HepG2 (cell line): ENCODE results near the gene EIF4EBP3. TPM values are rescaled to one million over a fixed set of nuclear protein-coding genes. Genes with fewer than 3 reads are reported as not detected.

Source experiments
- DMAP1 ChIP-seq: IDR thresholded peaks from 2 replicates; pipeline ENCODE4 v1.6.1; 2016
- GTF2F1 ChIP-seq: fragments of 150-350 bp; IDR thresholded peaks from 2 replicates; pipeline ENCODE4 v1.6.1; 2014; ENCODE audit warnings: low read length
- MED13 ChIP-seq: sonication (generic); formaldehyde crosslinking; IDR thresholded peaks from 2 replicates; pipeline ENCODE4 v1.5.0; 2020; ENCODE audit warnings: missing genetic modification reagents
- MIER2 ChIP-seq: IDR thresholded peaks from 2 replicates; pipeline ENCODE4 v1.6.1; 2016; ENCODE audit warnings: missing biosample characterization, missing genetic modification reagents
- NCOA5 ChIP-seq: sonication (generic); formaldehyde crosslinking; IDR thresholded peaks from 2 replicates; pipeline ENCODE4 v1.4.0; 2020; ENCODE audit warnings: missing genetic modification reagents
- NFYC ChIP-seq: IDR thresholded peaks from 2 replicates; pipeline ENCODE4 v1.6.1; 2016; ENCODE audit warnings: missing genetic modification reagents, missing compliant biosample characterization
- NKX3-1 ChIP-seq: sonication (generic); formaldehyde crosslinking; IDR thresholded peaks from 2 replicates; pipeline ENCODE4 v1.5.0; 2020; ENCODE audit warnings: missing genetic modification reagents
- RFX5 ChIP-seq: IDR thresholded peaks from 2 replicates; pipeline ENCODE4 v1.6.1; 2011; ENCODE audit warnings: low read depth, low read length, improper control_type of control experiment
- SAFB2 ChIP-seq: sonication (generic); formaldehyde crosslinking; IDR thresholded peaks from 2 replicates; pipeline ENCODE4 v1.5.1; 2020; ENCODE audit warnings: missing genetic modification reagents, low read depth, mild to moderate bottlenecking, borderline replicate concordance
- ZNF121 ChIP-seq: sonication (generic); formaldehyde crosslinking; IDR thresholded peaks from 2 replicates; pipeline ENCODE4 v1.5.0; 2020; ENCODE audit warnings: mild to moderate bottlenecking, missing genetic modification reagents
- ZNF550 ChIP-seq: sonication (generic); formaldehyde crosslinking; IDR thresholded peaks from 2 replicates; pipeline ENCODE4 v1.4.0; 2020; ENCODE audit warnings: mild to moderate bottlenecking, missing genetic modification reagents, borderline replicate concordance
- ZNF564 ChIP-seq: sonication (generic); formaldehyde crosslinking; IDR thresholded peaks from 2 replicates; pipeline ENCODE4 v1.8.1; 2023; ENCODE audit warnings: mild to moderate bottlenecking, missing genetic modification reagents
- ZNF616 ChIP-seq: sonication (generic); formaldehyde crosslinking; IDR thresholded peaks from 2 replicates; pipeline ENCODE4 v1.5.0; 2020; ENCODE audit warnings: low read depth, mild to moderate bottlenecking, missing genetic modification reagents
- ZNF644 ChIP-seq: IDR thresholded peaks from 2 replicates; pipeline ENCODE4 v1.6.1; 2016; ENCODE audit warnings: low read depth
- ZNF772 ChIP-seq: sonication (generic); formaldehyde crosslinking; IDR thresholded peaks from 2 replicates; pipeline ENCODE4 v1.5.0; 2020; ENCODE audit warnings: mild to moderate bottlenecking, missing genetic modification reagents
- polyA plus RNA-seq, 8 experiments: library from polyadenylated mRNA; depleted of rRNA in 3 of 8; stranded (reverse) in 7 of 8; unstranded in 1 of 8; fragments of >200 nt; fragmentation: Illumina TruSeq in 4 of 8; extraction: Trizol in 4 of 8; gene quantifications; 2 replicates each; pipeline versions ENCODE4 v1.2.1 to v1.2.3, GENCODE V29; 2011 to 2016; ENCODE audit warnings: low read depth in 4 of 8, missing spikeins in 1 of 8, mixed read lengths in 1 of 8; ENCODE audit not compliant: insufficient read depth in 1 of 8
- total RNA-seq, 5 experiments: library from RNA; depleted of rRNA; stranded (reverse); fragments of >200 nt; fragmentation: Illumina TruSeq; extraction: Trizol; gene quantifications; 2 replicates each; pipeline ENCODE4 v1.2.3, GENCODE V29; 2016; ENCODE audit warnings: low read depth in 1 of 5
- TF ChIP-seq, protein P1 (sequence below): sonication (generic); formaldehyde crosslinking; IDR thresholded peaks from 2 replicates; pipeline ENCODE4 v1.5.0; 2020; ENCODE audit warnings: missing genetic modification reagents
- TF ChIP-seq, protein P2 (sequence below): sonication (generic); formaldehyde crosslinking; IDR thresholded peaks from 2 replicates; pipeline ENCODE4 v1.5.0; 2020; ENCODE audit warnings: mild to moderate bottlenecking, missing genetic modification reagents
- TF ChIP-seq, protein P3 (sequence below): sonication (generic); formaldehyde crosslinking; IDR thresholded peaks from 2 replicates; pipeline ENCODE4 v1.4.0; 2020; ENCODE audit warnings: missing genetic modification reagents, borderline replicate concordance
- TF ChIP-seq, protein P4 (sequence below): sonication (generic); formaldehyde crosslinking; IDR thresholded peaks from 2 replicates; pipeline ENCODE4 v1.5.1; 2020; ENCODE audit warnings: missing genetic modification reagents, mild to moderate bottlenecking, borderline replicate concordance
- TF ChIP-seq, protein P5 (sequence below): IDR thresholded peaks from 2 replicates; pipeline ENCODE4 v1.6.1; 2016; ENCODE audit warnings: mild to moderate bottlenecking, missing biosample characterization, missing genetic modification reagents

EIF4EBP3 gene
- total and polyA plus RNA-seq, 2 of the 13 experiments (the other 11 are each of a cell fraction or from before 2014, with no cell fraction given) = 0.61 to 1.7 TPM

DNA sequence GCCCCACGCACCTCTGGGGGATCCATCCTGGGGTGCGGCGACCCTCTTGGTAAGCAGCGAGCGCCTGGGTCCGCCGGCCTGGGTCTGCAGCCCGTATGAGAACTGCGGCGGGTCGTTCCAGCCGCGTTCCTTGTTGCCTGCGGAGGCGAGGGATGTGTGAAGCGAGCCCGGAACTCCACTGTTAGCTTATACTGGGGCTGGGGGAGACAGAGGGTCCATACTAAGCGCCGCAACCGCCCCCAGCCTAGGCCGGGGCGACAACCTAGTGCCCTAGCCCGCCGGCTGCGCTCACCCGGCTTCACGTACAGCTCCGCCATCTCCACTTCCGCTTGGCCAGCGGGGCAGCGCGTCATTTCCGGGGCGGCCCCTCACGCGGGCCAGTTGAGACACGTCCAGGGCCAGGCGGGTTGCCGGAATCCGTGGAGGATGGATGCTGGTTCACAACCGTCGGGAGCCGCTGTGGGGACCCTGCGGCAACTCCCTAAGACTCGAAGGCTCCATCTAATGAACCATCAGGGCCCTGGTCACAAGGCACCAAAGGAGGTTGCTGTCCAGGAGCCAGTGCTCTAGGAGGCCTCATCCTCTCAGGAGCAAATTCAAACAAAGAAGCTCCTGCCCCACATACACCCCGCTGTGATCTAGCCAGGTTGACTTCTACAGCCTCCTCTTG lies 9.8 kb downstream of the EIF4EBP3 start, which contains the start of gene SRA1 (continued):
- TF ChIP-seq SAFB2 (CRISPR knock-in tag) (peak; percentile 52; the same call in 1 of the 2 replicates), DMAP1 (CRISPR knock-in tag) (peak; percentile 92; the same call in 1 of the 2 replicates), NCOA5 (CRISPR knock-in tag) (no peak), MIER2 (peak; percentile 54; the same call in 1 of the 2 replicates), ZNF550 (no peak), RFX5 (peak; percentile 15; the same call in 1 of the 2 replicates), ZNF772 (CRISPR knock-in tag) (peak; percentile 80; the same call in 1 of the 2 replicates), GTF2F1 (no peak), NFYC (CRISPR knock-in tag) (peak; percentile 59), ZNF564 (CRISPR knock-in tag) (no peak), ZNF616 (CRISPR knock-in tag) (0 out of 2 replicates have a peak, but pooled peaks have one; percentile 56), ZNF644 (CRISPR knock-in tag) (0 out of 2 replicates have a peak, but pooled peaks have one; percentile 29), MED13 (CRISPR knock-in tag) (no peak), ZNF121 (peak; percentile 81), NKX3-1 (CRISPR knock-in tag) (no peak; the same call in 1 of the 2 replicates)
- TF ChIP-seq, protein P1, sequence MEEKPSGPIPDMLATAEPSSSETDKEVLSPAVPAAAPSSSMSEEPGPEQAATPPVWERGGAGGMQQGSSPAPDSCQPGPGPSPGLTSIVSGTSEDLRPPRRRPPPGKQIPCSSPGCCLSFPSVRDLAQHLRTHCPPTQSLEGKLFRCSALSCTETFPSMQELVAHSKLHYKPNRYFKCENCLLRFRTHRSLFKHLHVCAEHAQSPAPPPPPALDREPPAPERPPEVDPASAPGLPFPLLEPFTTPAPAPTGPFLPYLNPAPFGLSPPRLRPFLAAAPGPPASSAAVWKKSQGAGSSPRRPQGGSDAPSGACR = peak; percentile 48; the same call in 1 of the 2 replicates
- TF ChIP-seq, protein P2, sequence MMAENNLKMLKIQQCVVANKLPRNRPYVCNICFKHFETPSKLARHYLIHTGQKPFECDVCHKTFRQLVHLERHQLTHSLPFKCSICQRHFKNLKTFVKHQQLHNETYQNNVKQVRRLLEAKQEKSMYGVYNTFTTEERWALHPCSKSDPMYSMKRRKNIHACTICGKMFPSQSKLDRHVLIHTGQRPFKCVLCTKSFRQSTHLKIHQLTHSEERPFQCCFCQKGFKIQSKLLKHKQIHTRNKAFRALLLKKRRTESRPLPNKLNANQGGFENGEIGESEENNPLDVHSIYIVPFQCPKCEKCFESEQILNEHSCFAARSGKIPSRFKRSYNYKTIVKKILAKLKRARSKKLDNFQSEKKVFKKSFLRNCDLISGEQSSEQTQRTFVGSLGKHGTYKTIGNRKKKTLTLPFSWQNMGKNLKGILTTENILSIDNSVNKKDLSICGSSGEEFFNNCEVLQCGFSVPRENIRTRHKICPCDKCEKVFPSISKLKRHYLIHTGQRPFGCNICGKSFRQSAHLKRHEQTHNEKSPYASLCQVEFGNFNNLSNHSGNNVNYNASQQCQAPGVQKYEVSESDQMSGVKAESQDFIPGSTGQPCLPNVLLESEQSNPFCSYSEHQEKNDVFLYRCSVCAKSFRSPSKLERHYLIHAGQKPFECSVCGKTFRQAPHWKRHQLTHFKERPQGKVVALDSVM (CRISPR knock-in tag) = peak; percentile 51; the same call in 1 of the 2 replicates
- TF ChIP-seq, protein P3, sequence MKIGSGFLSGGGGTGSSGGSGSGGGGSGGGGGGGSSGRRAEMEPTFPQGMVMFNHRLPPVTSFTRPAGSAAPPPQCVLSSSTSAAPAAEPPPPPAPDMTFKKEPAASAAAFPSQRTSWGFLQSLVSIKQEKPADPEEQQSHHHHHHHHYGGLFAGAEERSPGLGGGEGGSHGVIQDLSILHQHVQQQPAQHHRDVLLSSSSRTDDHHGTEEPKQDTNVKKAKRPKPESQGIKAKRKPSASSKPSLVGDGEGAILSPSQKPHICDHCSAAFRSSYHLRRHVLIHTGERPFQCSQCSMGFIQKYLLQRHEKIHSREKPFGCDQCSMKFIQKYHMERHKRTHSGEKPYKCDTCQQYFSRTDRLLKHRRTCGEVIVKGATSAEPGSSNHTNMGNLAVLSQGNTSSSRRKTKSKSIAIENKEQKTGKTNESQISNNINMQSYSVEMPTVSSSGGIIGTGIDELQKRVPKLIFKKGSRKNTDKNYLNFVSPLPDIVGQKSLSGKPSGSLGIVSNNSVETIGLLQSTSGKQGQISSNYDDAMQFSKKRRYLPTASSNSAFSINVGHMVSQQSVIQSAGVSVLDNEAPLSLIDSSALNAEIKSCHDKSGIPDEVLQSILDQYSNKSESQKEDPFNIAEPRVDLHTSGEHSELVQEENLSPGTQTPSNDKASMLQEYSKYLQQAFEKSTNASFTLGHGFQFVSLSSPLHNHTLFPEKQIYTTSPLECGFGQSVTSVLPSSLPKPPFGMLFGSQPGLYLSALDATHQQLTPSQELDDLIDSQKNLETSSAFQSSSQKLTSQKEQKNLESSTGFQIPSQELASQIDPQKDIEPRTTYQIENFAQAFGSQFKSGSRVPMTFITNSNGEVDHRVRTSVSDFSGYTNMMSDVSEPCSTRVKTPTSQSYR (CRISPR knock-in tag) = peak; percentile 41; the same call in 1 of the 2 replicates
- TF ChIP-seq, protein P4, sequence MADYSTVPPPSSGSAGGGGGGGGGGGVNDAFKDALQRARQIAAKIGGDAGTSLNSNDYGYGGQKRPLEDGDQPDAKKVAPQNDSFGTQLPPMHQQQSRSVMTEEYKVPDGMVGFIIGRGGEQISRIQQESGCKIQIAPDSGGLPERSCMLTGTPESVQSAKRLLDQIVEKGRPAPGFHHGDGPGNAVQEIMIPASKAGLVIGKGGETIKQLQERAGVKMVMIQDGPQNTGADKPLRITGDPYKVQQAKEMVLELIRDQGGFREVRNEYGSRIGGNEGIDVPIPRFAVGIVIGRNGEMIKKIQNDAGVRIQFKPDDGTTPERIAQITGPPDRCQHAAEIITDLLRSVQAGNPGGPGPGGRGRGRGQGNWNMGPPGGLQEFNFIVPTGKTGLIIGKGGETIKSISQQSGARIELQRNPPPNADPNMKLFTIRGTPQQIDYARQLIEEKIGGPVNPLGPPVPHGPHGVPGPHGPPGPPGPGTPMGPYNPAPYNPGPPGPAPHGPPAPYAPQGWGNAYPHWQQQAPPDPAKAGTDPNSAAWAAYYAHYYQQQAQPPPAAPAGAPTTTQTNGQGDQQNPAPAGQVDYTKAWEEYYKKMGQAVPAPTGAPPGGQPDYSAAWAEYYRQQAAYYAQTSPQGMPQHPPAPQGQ (CRISPR knock-in tag) = no peak
- TF ChIP-seq, protein P5, sequence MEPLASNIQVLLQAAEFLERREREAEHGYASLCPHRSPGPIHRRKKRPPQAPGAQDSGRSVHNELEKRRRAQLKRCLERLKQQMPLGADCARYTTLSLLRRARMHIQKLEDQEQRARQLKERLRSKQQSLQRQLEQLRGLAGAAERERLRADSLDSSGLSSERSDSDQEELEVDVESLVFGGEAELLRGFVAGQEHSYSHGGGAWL (CRISPR knock-in tag) = peak; percentile 90
